NCI-H2196 treated with DMSO at 0.1 percent for 48 hours (cell line): ENCODE data around the gene AK5.
"Not testable (repeated sequence)": the region's sequence is repeated elsewhere in the genome, so short reads cannot be mapped to it uniquely, and the experiment has no call there.

Source experiments
- DNase-seq: peaks from one replicate; lab custom pipeline; 2025; ENCODE audit not compliant: unreplicated experiment; lab: John Stamatoyannopoulos, UW

Gene AK5

DNA sequence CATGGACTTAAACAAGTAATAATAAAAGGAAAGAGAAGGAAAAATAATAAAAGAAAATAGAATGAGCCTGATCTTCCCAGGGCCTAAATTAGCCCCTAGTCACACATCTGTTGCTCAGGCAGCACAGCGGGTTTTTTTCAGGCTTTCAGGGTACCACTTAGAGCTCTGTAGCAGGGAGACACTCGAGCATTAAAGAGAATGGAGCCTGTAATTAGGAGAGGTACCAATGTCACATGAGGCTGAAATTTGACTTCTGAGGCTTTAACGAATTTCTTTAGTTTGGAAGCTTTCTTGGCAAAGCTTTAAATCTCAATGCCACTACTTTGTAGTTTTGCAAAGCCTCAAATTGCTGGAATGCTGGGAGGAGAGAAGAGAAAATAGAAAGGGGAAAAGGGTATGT is 116.3 kb downstream of the AK5 start:
- no peak for DNase-seq

DNA sequence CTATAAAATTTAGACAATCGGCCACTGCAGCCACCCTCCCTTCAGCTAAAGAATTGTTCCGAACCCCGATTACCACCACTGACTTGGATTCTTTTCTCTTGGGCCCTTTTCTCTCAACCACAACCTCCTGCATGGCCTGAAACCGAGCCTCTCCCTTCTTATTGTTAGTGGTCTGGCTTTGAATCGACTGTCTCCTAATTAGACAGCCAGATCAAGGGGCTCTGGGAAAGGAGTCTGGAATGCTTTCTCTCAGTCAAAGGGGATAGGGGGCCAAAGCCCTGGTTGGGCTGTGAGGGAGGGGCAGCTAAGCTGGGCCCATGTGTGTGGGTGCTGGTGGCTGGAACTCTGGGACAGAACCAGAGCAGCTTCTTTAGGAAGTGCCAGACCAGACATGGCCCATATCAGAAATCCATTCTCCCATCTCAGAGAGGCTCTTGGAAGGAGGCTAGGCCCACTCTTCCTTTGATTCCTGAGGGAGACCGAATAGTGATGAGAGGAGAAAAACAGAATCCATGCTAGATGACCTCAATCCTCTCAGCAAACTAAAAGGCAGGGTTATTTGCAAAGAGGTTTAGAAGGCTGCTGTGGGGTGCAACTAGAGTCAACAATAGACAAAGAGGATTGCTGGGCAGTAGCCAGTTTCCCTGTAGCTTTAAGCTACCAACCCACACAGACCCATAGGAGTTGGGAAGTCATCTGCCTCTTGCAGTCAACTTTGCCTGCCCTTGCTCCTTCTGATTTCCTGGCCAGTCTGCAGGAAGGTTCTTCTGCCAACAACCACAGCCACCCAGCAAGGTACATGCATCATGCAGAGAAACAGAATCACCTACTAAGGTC is 117.6 kb downstream of the AK5 start:
- no peak for DNase-seq

DNA sequence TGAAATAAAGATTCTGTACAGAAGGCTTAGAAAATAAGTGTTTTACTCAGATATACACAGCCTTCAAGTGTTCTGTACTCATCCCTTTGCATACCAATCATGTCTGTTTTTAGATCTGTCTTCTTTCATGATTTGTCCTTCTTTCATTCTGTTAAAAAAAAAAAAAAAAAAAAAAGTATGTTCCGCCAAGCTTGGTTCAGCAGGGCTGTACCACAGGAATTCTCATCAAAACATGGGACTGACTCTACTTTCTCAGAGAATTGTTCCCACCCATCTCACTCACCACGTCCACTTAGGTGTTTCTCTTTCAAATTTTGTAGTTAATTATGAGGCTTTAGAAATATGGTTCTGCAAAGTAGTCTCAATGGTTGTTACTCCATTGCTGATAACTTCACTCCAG is 119.0 kb downstream of the AK5 start:
- DNase-seq = no peak

DNA sequence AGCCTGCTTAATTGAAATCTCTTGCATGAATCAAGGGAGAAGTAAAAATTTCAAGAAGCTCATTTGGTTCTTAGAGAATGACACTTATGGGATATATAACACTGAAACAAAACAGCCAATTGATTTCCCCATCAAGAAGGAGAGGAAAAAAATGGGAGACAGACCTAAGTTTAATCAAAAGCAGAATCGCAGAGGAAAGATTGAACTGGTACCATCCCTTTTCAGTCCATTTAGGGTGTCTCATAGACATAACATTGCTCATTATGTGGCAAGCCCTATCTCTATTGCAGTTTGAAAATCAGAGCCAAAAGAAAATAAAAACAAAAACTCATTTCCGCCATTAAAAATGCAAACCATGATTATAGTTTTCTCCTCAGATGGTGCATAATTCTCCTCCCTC is 119.6 kb downstream of the AK5 start:
- no peak for DNase-seq

DNA sequence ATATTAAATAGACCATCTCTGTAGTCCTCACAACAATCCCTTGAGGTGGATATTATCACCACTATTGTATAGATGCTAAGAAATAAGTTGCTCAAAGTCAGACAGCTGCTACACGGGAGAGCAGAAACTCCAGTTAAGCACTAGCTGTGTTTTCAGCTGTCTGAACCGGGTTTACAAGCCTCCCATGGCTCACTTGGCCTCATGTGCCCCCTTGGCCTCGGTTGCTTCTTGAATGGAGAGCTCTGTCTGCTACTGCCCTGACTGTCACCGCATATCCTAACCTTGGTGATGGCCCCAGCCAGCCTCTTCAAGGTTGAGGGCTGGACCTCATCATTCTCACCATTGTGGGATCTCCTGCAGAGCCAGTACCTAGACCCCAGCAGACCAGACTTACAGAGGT is 123.4 kb downstream of the AK5 start:
- DNase-seq = no peak

DNA sequence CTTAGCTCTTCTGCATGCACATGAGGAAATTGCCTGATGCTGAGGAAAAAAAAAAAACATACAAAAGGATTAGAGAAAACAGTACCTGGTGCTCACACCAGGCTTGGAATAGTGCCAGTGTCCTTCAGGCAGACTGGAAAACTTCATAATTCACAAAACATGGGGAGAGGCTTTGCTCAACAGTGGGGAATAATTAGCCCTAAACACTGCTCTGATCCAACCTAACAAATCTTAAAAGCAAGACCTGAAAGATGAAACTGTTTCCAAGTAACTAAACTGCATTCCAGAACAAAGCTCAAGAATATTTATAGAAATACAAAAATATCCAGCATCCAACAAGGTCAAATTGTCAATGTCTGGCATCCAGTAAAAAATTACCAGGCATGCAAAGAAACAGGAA is 124.8 kb downstream of the AK5 start:
- no peak for DNase-seq

DNA sequence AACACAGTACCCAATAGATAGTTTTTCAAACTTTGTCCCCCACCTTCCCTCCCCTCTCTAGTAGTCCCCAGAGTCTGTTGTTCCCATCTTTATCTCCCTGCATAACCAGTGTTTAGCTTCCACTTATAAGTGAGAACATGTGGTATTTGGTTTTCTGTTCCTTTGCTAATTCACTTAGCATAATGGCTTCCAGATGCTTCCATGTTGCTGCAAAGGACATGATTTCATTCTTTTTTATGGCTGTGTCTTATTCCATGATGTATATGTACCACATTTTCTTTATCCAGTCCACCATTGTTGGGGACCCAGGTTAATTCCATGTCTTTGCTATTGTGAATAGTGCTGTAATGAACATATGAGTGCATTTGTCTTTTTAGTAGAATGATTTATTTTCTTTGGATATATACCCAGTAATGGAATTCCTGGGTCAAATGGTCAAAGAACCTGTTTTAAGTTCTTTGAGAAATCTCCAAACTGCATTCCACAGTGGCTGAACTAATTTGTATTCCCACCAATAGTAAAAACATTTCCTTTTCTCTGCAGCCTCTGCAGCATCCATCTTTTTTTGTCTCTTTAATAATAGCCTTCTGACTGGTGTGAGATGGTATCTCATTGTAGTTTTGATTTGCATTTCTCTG is 126.0 kb downstream of the AK5 start:
- DNase-seq = no peak

DNA sequence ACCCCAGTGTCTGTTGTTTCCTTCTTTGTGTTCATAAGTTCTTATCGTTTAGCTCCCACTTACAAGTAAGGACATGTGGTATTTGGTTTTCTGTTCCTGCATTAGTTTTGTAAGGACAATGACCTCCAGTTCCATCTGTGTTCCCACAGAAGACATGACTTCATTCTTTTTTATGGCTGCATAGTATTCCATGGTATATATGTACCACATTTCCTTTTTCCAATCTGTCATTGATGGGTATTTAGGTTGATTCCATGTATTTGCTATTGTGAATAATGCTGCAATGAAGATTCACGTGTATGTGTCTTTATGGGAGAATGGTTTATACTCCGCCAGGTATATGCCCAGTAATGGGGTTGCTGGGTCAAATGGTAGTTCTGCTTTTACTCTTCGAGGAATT is 127.1 kb downstream of the AK5 start:
- not testable (repeated sequence) for DNase-seq

DNA sequence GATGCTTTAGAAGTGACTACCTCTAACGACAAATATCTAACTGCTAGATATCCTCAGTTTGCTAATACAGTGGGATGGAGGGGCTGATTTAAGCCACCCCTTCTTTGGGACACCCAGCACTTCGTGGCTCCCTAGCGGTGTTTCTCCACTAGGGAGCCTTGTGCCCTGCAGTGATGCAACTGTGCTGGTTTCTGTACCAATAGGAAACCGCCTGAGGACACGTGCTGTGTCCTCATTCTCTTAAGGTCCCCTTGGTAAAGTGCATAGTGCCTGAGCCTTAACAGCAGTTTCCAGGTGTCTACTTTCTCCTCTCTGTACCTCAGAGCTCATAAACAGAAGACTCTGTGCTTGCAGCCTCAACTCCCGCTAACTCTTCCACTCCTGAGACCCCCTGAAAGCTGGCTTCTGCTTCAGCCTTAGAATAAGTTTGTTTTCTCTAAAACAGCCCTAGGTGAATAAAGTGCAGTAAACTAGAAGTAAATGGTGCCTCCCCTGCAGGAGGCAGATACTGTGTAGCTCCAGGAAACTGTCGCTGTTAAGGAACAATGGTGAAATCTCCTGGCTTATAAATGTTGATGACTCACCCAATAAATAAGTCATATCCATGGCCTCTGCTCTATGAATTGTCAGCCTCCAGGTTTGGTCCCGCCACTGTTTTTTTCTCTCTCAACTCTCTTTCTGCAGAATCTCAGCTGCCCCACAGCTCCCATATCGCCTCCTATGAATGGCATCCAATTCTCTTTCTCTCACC is 130.4 kb downstream of the AK5 start:
- no peak for DNase-seq

DNA sequence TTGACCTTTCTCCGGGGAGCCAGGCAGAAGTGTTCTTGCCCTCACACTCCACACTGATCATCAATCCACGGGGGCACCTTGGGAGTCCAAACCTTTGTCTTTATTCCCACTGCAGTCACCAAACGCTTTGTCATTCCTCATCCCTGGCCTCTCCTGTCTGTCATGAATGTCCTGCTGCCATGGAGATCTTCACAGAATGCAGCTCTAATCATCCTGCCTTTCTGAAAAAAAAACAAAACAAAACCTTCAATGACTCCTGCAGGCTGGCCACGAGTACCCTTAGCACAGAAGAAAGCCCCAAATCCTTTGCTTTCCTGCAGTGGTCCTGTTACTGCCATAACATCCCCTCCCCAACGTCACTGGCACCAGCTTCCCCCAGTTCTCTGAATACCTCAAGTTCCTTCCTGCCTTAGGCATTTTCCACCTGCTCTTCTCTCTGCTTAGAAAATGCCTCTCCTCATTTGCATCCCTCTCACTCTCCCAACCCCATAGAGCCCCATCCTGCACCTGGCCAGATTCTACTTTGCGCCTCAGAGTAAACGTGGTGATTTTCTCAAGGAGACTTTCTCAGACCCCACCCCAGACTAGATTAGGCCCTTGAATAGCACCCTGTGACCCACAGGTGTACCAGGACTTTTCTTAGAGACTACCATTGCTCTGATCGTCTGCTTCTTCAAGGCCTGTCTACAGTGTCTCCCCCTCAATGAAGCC is 131.2 kb downstream of the AK5 start:
- DNase-seq = no peak

DNA sequence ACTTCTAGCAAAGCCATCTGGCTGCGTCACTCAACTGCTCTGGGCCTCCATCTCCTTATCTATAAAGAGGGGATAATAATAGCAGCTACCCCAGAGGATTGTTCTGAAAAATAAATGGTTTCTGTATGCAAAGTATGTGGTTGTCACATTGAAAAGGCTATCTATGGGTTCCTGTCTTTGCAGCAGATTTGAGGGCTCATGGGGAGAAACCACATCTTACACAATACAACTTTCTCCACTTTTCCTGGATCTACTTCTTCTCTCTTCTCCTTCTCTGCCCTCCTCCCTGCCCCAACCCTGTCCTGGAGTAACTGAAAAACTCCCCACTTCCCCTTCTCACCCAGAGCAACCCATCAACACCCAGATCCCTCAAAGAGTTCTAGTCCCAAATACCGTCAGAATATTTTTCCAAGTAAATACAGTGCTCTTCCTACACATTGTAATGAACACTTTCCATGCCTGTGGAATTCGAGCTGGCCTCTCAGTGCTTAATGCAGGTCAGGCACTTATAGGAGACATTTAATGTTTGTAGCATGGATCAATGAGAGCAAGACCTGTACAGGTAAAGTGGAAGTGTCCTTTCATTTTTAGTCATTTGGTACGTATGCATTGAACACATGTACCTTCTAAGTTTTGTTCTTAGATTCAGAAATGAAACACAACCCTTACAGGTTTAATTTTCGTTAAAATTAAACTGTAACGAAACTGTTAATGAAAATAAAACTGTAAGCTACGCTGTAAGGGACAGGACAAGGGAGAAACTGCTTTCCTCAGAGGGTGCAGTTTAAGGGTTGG is 131.9 kb downstream of the AK5 start:
- no peak for DNase-seq

DNA sequence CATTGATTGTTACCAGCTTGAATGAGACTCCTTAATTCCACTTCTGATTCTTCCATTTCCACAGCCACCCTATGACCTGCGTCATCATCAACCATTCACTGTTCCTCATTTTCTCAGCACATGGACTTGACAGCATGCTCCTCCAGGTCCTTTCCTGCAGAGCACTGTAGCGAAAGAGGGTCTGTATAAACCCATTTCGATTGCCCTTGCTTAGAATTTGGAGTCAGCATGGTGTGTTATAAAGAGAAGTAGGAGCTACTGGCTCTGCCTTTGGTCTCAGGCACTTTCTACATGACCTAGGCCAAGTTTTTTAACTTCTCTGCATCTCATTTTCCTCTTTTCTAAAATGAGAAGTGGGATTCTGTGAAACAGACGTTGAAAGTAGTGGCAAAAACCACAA is 133.8 kb downstream of the AK5 start:
- no peak for DNase-seq

DNA sequence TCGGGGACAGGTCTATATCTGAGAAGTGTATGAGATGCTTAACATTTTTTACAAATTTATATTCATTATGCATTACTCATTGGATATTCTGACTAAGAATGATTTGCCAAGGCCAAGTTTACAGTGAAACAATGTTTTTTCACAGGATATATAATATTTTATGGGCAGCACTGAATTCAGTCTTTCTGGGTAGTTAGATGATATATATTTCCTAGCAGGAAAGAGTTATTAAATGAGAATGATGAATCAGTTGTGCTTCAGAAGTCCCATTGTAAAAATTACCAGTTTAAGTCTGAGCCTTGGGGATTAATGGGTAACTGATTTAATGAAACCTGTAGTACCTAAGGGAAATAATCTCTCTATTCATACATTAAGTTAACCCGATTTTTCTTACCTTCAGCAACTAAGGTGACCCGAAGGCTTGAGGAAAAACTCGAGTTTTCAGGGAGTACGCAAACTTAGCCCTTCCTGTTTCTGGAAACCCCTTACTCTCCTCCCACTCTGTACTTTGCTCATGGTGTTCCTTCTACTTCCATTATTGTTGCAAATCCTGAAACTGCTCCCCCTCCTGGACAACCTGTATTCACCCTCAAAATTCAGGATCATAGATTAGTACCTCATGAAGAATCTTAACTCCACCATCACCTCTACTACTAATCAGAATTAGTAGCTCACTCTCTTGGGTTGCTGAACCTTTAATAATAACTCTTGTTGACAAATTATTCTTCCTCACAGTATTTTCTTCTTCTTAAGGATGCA is 135.1 kb downstream of the AK5 start:
- DNase-seq = no peak

DNA sequence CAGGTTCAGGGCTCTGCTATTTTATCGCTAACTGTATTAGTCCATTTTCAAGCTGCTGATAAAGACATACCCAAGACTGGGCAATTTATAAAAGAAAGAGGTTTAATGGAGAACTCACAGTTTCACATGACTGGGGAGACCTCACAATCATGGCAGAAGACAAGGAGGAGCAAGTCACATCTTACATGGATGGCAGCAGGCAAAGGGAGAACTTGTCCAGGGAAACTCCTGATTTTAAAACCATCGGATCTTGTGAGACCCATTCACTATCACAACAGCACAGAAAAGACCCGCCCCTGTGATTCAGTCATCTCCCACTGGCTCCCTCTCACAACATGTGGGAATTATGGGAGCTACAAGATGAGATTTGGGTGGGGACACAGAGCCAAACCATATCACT is 136.2 kb downstream of the AK5 start:
- DNase-seq = not testable (repeated sequence)

DNA sequence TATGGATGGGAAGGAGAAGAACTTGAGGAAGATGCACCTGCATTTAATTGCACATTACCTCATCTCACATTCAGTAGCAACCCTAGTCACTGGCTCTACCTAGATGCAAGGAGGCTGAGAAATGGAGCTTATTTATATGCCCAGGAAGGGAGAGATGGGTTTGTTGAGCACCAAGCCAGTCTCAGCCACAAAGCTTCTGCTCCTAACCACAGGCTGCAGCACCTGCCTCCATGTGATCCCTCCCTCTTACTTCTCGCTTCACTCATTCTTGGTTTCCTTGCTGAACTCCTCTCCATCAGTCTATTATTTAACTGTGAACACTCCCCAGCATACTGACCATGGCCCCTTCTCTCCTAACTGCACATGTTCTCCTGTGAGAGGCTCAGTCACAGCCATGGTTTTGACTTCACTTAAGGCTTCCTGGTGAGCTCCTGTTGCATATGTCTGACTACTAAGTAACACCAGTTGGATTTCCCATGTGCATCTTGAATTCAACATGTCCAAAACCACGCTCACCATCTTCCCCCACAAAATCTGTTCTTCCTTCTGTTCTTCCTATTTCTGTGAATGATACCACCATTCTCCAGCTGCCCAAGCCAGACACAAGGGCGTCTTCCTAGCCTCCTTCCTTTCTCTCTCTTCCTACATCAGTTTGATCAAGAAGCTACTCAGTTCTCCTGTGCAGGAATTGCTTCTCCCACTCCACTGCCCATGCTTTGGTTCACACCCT is 139.8 kb downstream of the AK5 start:
- no peak for DNase-seq

DNA sequence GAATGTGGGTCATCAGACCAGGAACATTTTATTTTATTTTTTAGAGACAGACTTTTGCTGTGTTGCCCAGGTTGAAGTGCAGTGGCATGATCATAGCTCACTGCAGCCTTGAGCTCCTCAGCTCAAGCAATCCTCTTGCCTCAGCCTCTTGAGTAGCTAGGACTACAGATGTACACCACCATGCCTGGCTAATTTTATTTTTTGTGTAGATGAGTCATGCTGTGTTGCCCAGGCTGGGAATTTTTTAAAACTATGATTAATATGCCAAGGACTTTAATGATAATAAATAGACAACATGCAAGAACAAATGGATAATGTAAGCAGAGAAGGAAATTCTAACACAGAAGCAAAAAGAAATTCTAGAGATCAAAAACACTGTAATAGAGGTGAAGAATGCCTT is 142.4 kb downstream of the AK5 start:
- DNase-seq = no peak

DNA sequence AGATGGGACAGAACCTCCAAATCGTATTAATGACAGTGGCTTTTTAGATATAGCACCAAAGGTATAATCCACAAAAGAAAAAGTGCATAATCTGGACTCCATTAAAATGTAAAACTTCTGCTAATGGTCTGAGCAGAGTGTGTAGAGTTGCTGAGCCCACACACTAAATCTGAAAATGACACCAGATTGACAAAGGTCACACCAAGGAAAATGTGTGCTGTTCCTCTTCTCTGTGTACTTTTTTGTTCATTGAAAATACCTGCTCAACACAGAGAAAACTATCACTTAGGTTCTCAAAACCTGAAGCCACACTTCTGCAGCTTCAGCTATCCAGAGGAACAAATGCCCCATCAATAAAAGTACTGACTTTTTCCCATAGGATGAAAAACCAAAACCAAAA is 146.2 kb downstream of the AK5 start:
- DNase-seq = no peak

DNA sequence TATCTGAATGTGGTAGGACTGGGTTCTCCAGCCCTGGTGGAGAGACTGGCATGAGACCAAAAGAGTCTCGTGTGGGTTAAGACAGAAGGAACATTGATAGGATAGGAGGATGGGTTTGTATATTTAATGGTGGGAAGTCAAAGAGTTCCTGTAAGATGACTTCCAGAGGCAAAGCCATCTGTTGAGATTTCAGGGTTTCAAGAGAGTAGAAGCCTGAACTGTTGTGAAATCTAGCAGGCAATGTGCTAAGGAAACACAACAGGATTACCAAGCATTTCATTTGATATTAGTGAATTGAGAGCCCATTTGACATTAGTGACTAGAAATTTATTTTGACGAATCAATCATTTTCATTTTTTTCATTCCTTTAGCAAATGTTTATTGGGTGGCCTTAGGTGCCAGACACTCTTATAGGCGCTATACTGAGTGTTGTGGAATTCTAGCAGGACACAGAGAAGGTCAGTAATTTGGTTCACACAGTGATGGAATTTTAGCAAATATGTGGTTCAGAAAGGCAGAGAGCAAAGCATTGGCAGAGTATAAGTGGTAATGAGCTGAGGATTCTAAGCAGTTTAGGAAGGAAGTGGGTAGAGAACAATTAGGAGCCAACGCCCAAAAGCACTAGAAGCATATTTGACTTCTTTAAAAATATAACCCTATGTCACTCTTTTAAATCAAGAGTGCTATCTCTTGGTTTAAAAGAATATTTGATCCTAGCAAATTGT is 149.3 kb downstream of the AK5 start:
- DNase-seq = no peak

DNA sequence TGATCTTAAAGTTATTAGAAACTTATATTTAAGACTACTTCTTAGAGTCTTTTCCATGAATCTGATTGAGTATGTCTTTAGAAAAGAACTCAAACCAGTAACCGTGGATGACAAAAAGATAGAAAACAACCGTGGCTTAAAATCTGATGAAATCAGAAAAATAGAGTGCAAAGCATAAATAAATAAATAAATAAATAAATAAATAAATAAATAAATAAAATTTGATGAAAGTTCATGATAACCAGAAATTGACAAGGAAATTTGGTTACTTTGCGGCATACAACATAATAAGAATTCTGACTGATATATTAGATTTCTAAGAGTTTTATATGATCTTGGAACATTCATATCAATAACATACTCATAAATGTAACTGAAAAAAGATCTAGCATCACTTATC is 152.1 kb downstream of the AK5 start:
- no peak for DNase-seq
